Measurements from ENCODE around the gene SRC. TPM values are rescaled to one million over a fixed set of nuclear protein-coding genes. Genes with fewer than 3 reads are reported as not detected.

Gene SRC
- total RNA-seq (10 to 100 TPM in 1 of 5 experiments, 1 to 10 TPM in 4; 2.8 to 26.6 (median 4.4) TPM), polyA plus RNA-seq (under 1 TPM; 0.63 to 0.82 TPM), total RNA-seq (3.9 reads per million, percentile 20 among the genes with 10 or more reads in this experiment)

DNA sequence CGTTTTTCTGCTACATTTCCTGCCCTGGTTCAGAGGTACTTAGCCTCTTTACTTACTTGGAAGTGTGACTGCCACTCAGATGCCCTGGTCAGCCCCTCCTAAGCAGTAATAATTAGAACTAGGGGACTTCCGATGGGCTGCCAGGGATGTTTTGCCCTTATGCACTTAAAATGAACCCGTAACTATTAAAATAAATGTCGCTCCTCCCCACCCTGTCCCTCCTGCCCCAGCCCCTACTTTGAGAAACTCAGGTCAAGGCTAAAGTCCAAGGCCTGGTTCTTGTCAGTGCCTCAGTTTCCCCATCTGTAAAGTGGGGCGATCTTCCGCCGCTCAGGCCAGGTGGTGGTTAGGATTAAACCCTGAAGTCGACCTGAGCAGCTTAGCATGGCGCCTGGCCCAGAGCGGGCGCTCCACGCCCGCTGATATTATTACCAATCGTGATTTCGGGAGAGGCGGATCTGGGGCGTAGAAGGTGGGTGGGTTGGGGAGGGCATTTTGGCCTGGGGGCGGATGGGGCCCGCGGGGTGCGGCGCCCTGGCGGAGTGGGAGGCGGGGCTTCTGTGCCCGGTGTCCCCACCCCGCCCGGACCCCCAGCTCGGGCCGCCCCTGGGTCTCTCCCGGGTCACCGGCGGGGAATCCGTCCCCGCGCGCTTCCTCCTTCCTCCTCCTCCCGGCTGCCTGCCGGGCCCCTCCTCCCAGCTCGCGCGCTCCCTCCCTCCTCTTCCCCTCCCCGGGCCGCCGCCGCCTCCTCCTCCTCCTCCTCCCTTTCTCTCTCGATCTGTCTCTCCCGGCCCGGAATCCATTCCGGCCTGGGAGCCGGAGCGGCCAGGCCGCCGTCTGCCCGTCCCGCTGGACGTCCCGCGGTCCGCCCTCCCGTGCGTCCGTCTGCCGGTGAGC, at the start of gene SRC:
TSS of gene SRC (plus strand) at position 802 of the 897 bp plus-strand sequence. CDS start 38,014 bp downstream, outside the sequence.
- intact Hi-C loops (cut with micrococcal nuclease), result loop anchor here in 1 of 2 donors (5.0 kb wide), 2 partner anchors 37 to 58 kb away; partner anchors contain the start of gene MANBAL
- H3K4me1 Mint-ChIP-seq, result peaks cover 0 to 25% (median 13%) of the 10 kb centered on the region in 7 donors
- Histone ChIP-seq H3K4me3 (ENCODE audit: low read length) (peak within 1 kb of the TSS; percentile 55), H3K27me3 (ENCODE audit: control insufficient read depth in 2 of 2, insufficient read depth in 2 of 2, low read length in 2 of 2) (no peaks in the 10 kb centered on the region), H3K4me1 (ENCODE audit: control insufficient read depth in 2 of 2, insufficient read depth in 2 of 2, low read length in 2 of 2) (peaks cover 0 to 5% of the 10 kb centered on the region in 2 donors), H3K36me3 (ENCODE audit: control insufficient read depth in 2 of 3, insufficient read depth in 3 of 3, low read length in 3 of 3) (no peaks in the 10 kb centered on the region), H3K27ac (ENCODE audit: low read depth, low read length) (peak within 1 kb of the TSS; percentile 50), H3K9me3 (ENCODE audit: control insufficient read depth in 2 of 3, low read length in 3 of 3) (no peaks in the 10 kb centered on the region)
- ATAC-seq (peak; percentile 62), DNase-seq (peak in 8 of 9 donors; percentile 20 to 60 (median 33))
- H3K27ac Mint-ChIP-seq, result peak within 1 kb of the TSS in 4 of 9 donors; percentile 9 to 45 (median 28)
- H3K27me3 Mint-ChIP-seq, result peaks cover 0 to 1% (median 0%) of the 10 kb centered on the region in 5 donors
- peak within 1 kb of the TSS; percentile 44 to 81 (median 71) for H3K4me3 Mint-ChIP-seq
- H3K9me3 Mint-ChIP-seq, result no peaks in the 10 kb centered on the region
- POLR2A ChIA-PET, result interaction anchor here (0.6 kb wide), 1 partner anchor 122 kb away, joined by 3 read pairs; no protein-coding TSS in a partner anchor
- no peaks in the 10 kb centered on the region for H3K36me3 Mint-ChIP-seq
- CTCF ChIA-PET, result no interaction called here

DNA sequence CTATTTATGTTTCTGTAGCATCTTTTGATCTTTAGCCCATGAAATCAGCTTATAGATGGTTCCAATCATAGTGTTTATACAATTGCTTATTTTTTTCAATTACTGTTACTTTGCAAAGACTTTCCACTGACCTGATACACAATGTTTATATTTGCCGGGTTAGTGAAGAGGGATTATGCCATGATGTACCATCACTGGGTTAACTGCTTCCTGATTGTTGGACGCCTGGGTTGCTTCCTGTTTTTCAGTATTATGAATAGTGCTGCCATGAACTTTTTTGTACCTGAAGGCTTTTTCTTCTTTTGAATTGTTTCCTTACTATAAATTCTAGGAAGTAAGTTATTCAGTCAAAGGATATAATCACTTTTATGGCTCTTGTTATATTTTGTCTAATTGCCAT, 49.6 kb upstream of the SRC start:
- POLR2A ChIA-PET, result interaction anchor here (0.5 kb wide), 1 partner anchor 104 kb away, joined by 3 read pairs; no protein-coding TSS in a partner anchor
- intact Hi-C loops (cut with micrococcal nuclease), result no loop called here

DNA sequence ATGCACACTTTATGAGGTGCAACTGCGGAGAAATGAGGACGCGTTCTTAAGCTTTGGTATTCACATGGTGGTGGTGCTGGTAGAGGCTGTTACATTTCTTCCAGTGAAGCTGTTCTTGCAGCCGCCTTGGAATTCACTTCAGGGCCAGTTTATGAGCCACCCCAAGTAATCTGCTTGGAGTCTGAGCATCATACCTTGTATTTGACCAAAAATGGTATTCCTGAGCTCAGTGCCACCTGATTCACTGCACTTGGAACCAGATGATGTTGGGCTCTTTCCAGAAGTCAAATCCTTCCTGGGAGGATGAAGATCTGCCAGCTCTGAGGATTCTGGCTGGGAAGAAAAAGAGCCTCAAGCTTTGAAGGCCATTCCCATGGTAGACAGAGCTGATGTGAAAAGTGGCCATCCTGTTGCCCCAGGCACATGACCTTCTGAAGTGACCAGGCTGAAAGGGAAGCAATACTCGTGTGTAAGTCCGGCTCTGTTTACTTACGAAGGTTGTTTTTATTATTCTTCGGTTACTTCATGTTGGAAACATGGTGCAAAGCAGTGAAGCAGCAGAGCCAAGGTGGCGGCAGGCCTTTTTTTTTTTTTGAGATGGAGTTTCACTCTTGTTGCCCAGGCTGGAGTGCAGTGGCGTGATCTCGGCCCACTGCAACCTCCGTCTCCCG, 48.7 kb upstream of the SRC start:
- intact Hi-C loops (cut with micrococcal nuclease), result no loop called here
- no peak overlapping the region for H3K4me3 ChIP-seq (ENCODE audit: low read length)
- ATAC-seq, result no peak
- H3K27me3 Mint-ChIP-seq, result no peaks in the 10 kb centered on the region
- H3K4me1 ChIP-seq (ENCODE audit: control insufficient read depth in 2 of 2, insufficient read depth in 2 of 2, low read length in 2 of 2), result peaks cover 0 to 4% of the 10 kb centered on the region in 2 donors
- ChIA-PET CTCF (interaction anchor here (1.1 kb wide), 1 partner anchor 88 kb away, joined by 4 read pairs; no protein-coding TSS in a partner anchor), POLR2A (interaction anchor here (0.5 kb wide), 1 partner anchor 105 kb away, joined by 3 read pairs; no protein-coding TSS in a partner anchor)
- no peaks in the 10 kb centered on the region for H3K27me3 ChIP-seq (ENCODE audit: control insufficient read depth in 2 of 2, insufficient read depth in 2 of 2, low read length in 2 of 2)
- H3K27ac ChIP-seq (ENCODE audit: low read depth, low read length), result no peak overlapping the region
- peaks cover 0 to 8% (median 0%) of the 10 kb centered on the region in 11 donors for H3K9me3 Mint-ChIP-seq
- peaks cover 33 to 65% (median 50%) of the 10 kb centered on the region in 7 donors for H3K4me1 Mint-ChIP-seq
- no peaks in the 10 kb centered on the region for H3K9me3 ChIP-seq (ENCODE audit: control insufficient read depth in 2 of 3, low read length in 3 of 3)
- no peak overlapping the region for H3K4me3 Mint-ChIP-seq
- no peak for DNase-seq
- H3K36me3 Mint-ChIP-seq, result peaks cover 18 to 57% (median 51%) of the 10 kb centered on the region in 5 donors
- H3K27ac Mint-ChIP-seq, result peak overlapping the region in 1 of 9 donors; percentile 42
- H3K36me3 ChIP-seq (ENCODE audit: control insufficient read depth in 2 of 3, insufficient read depth in 3 of 3, low read length in 3 of 3), result peaks cover 3 to 25% (median 7%) of the 10 kb centered on the region in 3 experiments

More for the DNA sequence above, 49.6 kb upstream of the SRC start:
- H3K9me3 ChIP-seq (ENCODE audit: control insufficient read depth in 2 of 3, low read length in 3 of 3), result no peaks in the 10 kb centered on the region
- CTCF ChIA-PET, result no interaction called here
- H3K27me3 ChIP-seq (ENCODE audit: control insufficient read depth in 2 of 2, insufficient read depth in 2 of 2, low read length in 2 of 2), result no peaks in the 10 kb centered on the region
- Mint-ChIP-seq H3K27ac (peak overlapping the region in 3 of 9 donors; percentile 13 to 54 (median 44)), H3K4me3 (peak overlapping the region in 4 of 10 donors; percentile 23 to 48 (median 39)), H3K36me3 (peaks cover 15 to 52% (median 43%) of the 10 kb centered on the region in 5 donors), H3K9me3 (peaks cover 0 to 8% (median 0%) of the 10 kb centered on the region in 11 donors), H3K27me3 (no peaks in the 10 kb centered on the region), H3K4me1 (peaks cover 31 to 64% (median 52%) of the 10 kb centered on the region in 7 donors)
- peaks cover 0 to 17% (median 0%) of the 10 kb centered on the region in 3 experiments for H3K36me3 ChIP-seq (ENCODE audit: control insufficient read depth in 2 of 3, insufficient read depth in 3 of 3, low read length in 3 of 3)
- peaks cover under 1 to 4% of the 10 kb centered on the region in 2 donors for H3K4me1 ChIP-seq (ENCODE audit: control insufficient read depth in 2 of 2, insufficient read depth in 2 of 2, low read length in 2 of 2)
- ATAC-seq (no peak), DNase-seq (no peak)
- H3K4me3 ChIP-seq (ENCODE audit: low read length), result no peak overlapping the region
- no peak overlapping the region for H3K27ac ChIP-seq (ENCODE audit: low read depth, low read length)

DNA sequence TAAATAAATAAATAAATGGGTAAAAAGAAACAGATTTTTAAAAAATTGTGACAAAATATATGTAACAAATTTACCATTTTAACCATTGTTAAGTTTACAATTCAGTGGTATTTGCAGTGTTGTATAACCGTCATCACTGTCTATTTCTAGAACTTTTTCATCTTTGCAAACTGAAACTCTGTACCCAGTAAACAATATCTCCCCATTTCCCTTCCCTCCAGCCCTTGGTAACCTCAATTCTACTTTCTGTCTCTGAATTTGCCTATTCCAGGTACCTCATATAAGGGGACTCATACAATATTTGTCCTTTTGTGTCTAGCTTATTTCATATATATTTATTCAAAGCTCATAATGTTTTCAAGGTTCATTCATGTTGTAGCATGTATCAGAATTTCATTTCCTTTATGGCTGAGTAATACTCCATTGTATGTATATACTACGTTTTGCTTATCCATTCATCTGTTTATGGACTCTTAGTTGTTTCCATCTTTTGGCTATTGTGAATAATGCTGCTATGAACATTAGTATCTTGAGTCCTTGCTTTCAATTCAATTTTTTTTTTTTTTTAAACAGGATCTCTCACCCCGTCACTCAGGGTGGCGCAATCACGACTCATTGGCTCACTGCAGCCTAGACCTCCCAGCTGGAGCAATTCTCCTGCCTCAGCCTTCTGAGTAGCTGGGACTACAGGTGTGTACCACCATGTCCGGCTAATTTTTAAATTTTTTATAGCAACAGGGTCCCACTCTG, 47.6 kb upstream of the SRC start:
- H3K27ac Mint-ChIP-seq, result peak overlapping the region in 1 of 9 donors; percentile 5
- H3K27ac ChIP-seq (ENCODE audit: low read depth, low read length), result no peak overlapping the region
- H3K27me3 ChIP-seq (ENCODE audit: control insufficient read depth in 2 of 2, insufficient read depth in 2 of 2, low read length in 2 of 2), result no peaks in the 10 kb centered on the region
- intact Hi-C loops (cut with micrococcal nuclease), result no loop called here
- ChIA-PET CTCF (interaction anchor here (0.7 to 1.6 kb wide), 2 partner anchors 27 to 182 kb away, joined by 3 to 4 read pairs; no protein-coding TSS in a partner anchor), POLR2A (interaction anchor here (1.5 kb wide), 1 partner anchor 8 kb away, joined by 6 read pairs; the partner anchor contains the start of gene MANBAL)
- DNase-seq (no peak), ATAC-seq (no peak)
- peaks cover 0 to 4% (median 0%) of the 10 kb centered on the region in 11 donors for H3K9me3 Mint-ChIP-seq
- no peaks in the 10 kb centered on the region for H3K9me3 ChIP-seq (ENCODE audit: control insufficient read depth in 2 of 3, low read length in 3 of 3)
- peaks cover 3 to 32% (median 9%) of the 10 kb centered on the region in 3 experiments for H3K36me3 ChIP-seq (ENCODE audit: control insufficient read depth in 2 of 3, insufficient read depth in 3 of 3, low read length in 3 of 3)
- H3K4me1 Mint-ChIP-seq, result peaks cover 28 to 57% (median 48%) of the 10 kb centered on the region in 7 donors
- peaks cover 14 to 52% (median 47%) of the 10 kb centered on the region in 5 donors for H3K36me3 Mint-ChIP-seq
- no peak overlapping the region for H3K4me3 Mint-ChIP-seq
- no peak overlapping the region for H3K4me3 ChIP-seq (ENCODE audit: low read length)
- peaks cover 0 to 4% of the 10 kb centered on the region in 2 donors for H3K4me1 ChIP-seq (ENCODE audit: control insufficient read depth in 2 of 2, insufficient read depth in 2 of 2, low read length in 2 of 2)
- no peaks in the 10 kb centered on the region for H3K27me3 Mint-ChIP-seq

DNA sequence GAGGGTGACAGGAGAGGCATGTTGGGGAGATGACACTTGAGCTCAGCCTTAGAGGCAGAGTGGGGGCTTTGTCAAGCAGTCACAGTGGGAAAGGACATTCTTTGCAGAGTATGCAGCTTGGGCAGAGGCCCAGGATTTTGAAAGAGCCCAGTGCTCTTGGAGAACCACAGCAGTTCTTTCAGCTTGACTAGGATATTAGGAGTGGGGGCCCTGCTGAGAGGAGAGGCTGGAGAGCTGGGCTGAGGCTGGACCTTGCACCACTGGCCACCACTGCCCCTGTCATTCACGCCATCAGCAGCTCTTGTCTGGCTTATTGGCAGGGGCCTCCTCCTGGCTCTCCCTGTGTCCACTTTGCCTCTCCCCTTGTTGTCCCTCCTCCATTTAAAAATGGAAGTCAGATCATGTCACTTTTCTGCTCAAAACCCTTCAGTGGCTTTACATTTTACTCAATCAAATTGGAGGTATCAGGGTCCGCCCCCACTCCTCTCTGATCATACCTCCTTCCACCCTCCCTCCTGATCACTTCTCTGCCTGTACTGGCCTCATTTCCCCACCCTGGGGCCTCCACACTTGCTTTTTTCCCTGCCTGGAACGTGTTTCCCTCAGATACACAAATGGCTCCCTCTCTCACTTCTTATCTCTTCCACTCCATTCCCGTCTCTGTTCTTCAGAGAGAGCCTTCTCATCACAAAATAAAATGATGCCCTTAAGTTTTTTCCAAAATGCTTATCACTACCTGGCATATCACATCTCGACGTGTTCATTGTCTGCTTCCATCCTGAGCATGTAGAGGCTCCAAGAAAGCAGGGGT, 46.0 kb upstream of the SRC start:
- H3K36me3 ChIP-seq (ENCODE audit: control insufficient read depth in 2 of 3, insufficient read depth in 3 of 3, low read length in 3 of 3), result peaks cover 3 to 39% (median 9%) of the 10 kb centered on the region in 3 experiments
- no peaks in the 10 kb centered on the region for H3K27me3 Mint-ChIP-seq
- peak overlapping the region in 2 of 9 donors; percentile 9 to 48 for H3K27ac Mint-ChIP-seq
- H3K36me3 Mint-ChIP-seq, result peaks cover 9 to 46% (median 38%) of the 10 kb centered on the region in 5 donors
- H3K27ac ChIP-seq (ENCODE audit: low read depth, low read length), result no peak overlapping the region
- H3K4me3 Mint-ChIP-seq, result no peak overlapping the region
- intact Hi-C loops (cut with micrococcal nuclease), result no loop called here
- ATAC-seq (no peak), DNase-seq (no peak)
- no peaks in the 10 kb centered on the region for H3K27me3 ChIP-seq (ENCODE audit: control insufficient read depth in 2 of 2, insufficient read depth in 2 of 2, low read length in 2 of 2)
- H3K4me1 Mint-ChIP-seq, result peaks cover 13 to 44% (median 38%) of the 10 kb centered on the region in 7 donors
- H3K9me3 Mint-ChIP-seq, result no peaks in the 10 kb centered on the region
- H3K4me1 ChIP-seq (ENCODE audit: control insufficient read depth in 2 of 2, insufficient read depth in 2 of 2, low read length in 2 of 2), result peaks cover 0 to 4% of the 10 kb centered on the region in 2 donors
- ChIA-PET CTCF (interaction anchor here (1.6 kb wide), 1 partner anchor 29 kb away, joined by 3 read pairs; no protein-coding TSS in a partner anchor), POLR2A (interaction anchor here (1.5 kb wide), 1 partner anchor 10 kb away, joined by 6 read pairs; the partner anchor contains the start of gene MANBAL)
- no peak overlapping the region for H3K4me3 ChIP-seq (ENCODE audit: low read length)
- H3K9me3 ChIP-seq (ENCODE audit: control insufficient read depth in 2 of 3, low read length in 3 of 3), result no peaks in the 10 kb centered on the region

Measured in naive thymus-derived CD4-positive, alpha-beta T cell (primary cell).